ENCODE measurements around the gene ZNF578. TPM values are rescaled to one million over a fixed set of nuclear protein-coding genes. Genes with fewer than 3 reads are reported as not detected.

Gene ZNF578
- total and polyA plus RNA-seq, 8 donors: 1.7 to 8.7 (median 5.6) TPM

- Histone ChIP-seq H3K36me3 (no peaks in the 10 kb centered on the region), H3K4me1 (no peaks in the 10 kb centered on the region), H3K9me3 (peaks cover 0 to 92% of the 10 kb centered on the region in 2 donors), H3K4me3 (no peak overlapping the region), H3K27ac (no peak overlapping the region), H3K27me3 (no peaks in the 10 kb centered on the region)
- ATAC-seq: no peak
- no peak for TF ChIP-seq CTCF (IDR thresholded peaks at IDR 0.05)
- DNase-seq: no peak
- intact Hi-C loops (cut with DNase I): no loop called here
Observed at GRCh38 chr19:52442179-52442578, 11.2 kb upstream of the ZNF578 start.

GRCh38 chr19:52444506-52444905, 8.8 kb upstream of the ZNF578 start:
- ATAC-seq: no peak
- intact Hi-C loops (cut with DNase I): no loop called here
- no peaks in the 10 kb centered on the region for H3K4me1 ChIP-seq
- TF ChIP-seq CTCF (IDR thresholded peaks at IDR 0.05): no peak
- no peaks in the 10 kb centered on the region for H3K36me3 ChIP-seq
- no peaks in the 10 kb centered on the region for H3K27me3 ChIP-seq
- no peak overlapping the region for H3K4me3 ChIP-seq
- H3K27ac ChIP-seq: no peak overlapping the region
- H3K9me3 ChIP-seq: peaks cover 0 to 95% of the 10 kb centered on the region in 2 donors
- DNase-seq: no peak

- ATAC-seq (no peak), DNase-seq (no peak)
- H3K27me3 ChIP-seq: peaks cover 0 to 8% of the 10 kb centered on the region in 2 donors
- H3K4me3 ChIP-seq: no peak overlapping the region
- peaks cover 0 to 6% of the 10 kb centered on the region in 2 donors for H3K36me3 ChIP-seq
- intact Hi-C loops (cut with DNase I): no loop called here
- H3K27ac ChIP-seq: no peak overlapping the region
- no peak for TF ChIP-seq CTCF (IDR thresholded peaks at IDR 0.05)
- H3K4me1 ChIP-seq: no peaks in the 10 kb centered on the region
- peaks cover 4 to 96% of the 10 kb centered on the region in 2 donors for H3K9me3 ChIP-seq
Observed at GRCh38 chr19:52451241-52451640, 2.1 kb upstream of the ZNF578 start.

GRCh38 chr19:52464798-52465470, 11.6 kb downstream of the ZNF578 start:
- Histone ChIP-seq H3K9me3 (peaks cover 3 to 100% of the 10 kb centered on the region in 2 donors), H3K4me1 (no peaks in the 10 kb centered on the region), H3K36me3 (peaks cover 3 to 10% of the 10 kb centered on the region in 2 donors), H3K27me3 (no peaks in the 10 kb centered on the region), H3K4me3 (no peak overlapping the region), H3K27ac (no peak overlapping the region)
- no peak for TF ChIP-seq CTCF (IDR thresholded peaks at IDR 0.05)
- ATAC-seq (no peak), DNase-seq (no peak)
- intact Hi-C loops (cut with DNase I): no loop called here

GRCh38 chr19:52473655-52474350, 20.4 kb downstream of the ZNF578 start:
- intact Hi-C loops (cut with DNase I): no loop called here

More at GRCh38 chr19:52473655-52474350, 20.4 kb downstream of the ZNF578 start:
- Histone ChIP-seq H3K36me3 (no peaks in the 10 kb centered on the region), H3K27ac (no peak overlapping the region), H3K27me3 (no peaks in the 10 kb centered on the region), H3K4me3 (no peak overlapping the region), H3K4me1 (no peaks in the 10 kb centered on the region), H3K9me3 (peaks cover 9 to 100% of the 10 kb centered on the region in 2 donors)
- ATAC-seq: no peak
- TF ChIP-seq CTCF (IDR thresholded peaks at IDR 0.05): no peak
- DNase-seq: no peak
